IPS-11a (cell line): Measurements from ENCODE around the gene EPHA4.

ENCODE experiments used
- H3K4me3 ChIP-seq: one replicate; pipeline ENCODE4 v1.5.1; 2013; ENCODE audit warnings: low read depth, low read length, control low read depth

EPHA4 gene

GRCh38 chr2:221572219-221572820 is at the start of gene EPHA4:
EPHA4 (minus strand) TSS chr2:221572304; CDS start chr2:221572248, 56 bp downstream.
- peak within 1 kb of the TSS; percentile 61 for H3K4me3 ChIP-seq

GRCh38 chr2:221618007-221618406 is 45.9 kb upstream of the EPHA4 start:
- H3K4me3 ChIP-seq: no peak overlapping the region

GRCh38 chr2:221616561-221616960 is 44.5 kb upstream of the EPHA4 start:
- no peak overlapping the region for H3K4me3 ChIP-seq

- H3K4me3 ChIP-seq: no peak overlapping the region
Observed at GRCh38 chr2:221614274-221614673, 42.2 kb upstream of the EPHA4 start.

- no peak overlapping the region for H3K4me3 ChIP-seq
Observed at GRCh38 chr2:221612800-221613199, 40.7 kb upstream of the EPHA4 start.

- H3K4me3 ChIP-seq: no peak overlapping the region
Observed at GRCh38 chr2:221612161-221612560, 40.1 kb upstream of the EPHA4 start.

GRCh38 chr2:221610675-221611074 is 38.6 kb upstream of the EPHA4 start:
- no peak overlapping the region for H3K4me3 ChIP-seq

GRCh38 chr2:221610255-221610654 is 38.2 kb upstream of the EPHA4 start:
- no peak overlapping the region for H3K4me3 ChIP-seq

- no peak overlapping the region for H3K4me3 ChIP-seq
Observed at GRCh38 chr2:221608442-221608841, 36.3 kb upstream of the EPHA4 start.

- H3K4me3 ChIP-seq: no peak overlapping the region
Observed at GRCh38 chr2:221606424-221606823, 34.3 kb upstream of the EPHA4 start.

GRCh38 chr2:221605751-221606240 is 33.7 kb upstream of the EPHA4 start:
- H3K4me3 ChIP-seq: no peak overlapping the region

- H3K4me3 ChIP-seq: no peak overlapping the region
Observed at GRCh38 chr2:221602938-221603337, 30.8 kb upstream of the EPHA4 start.

GRCh38 chr2:221601376-221601775 is 29.3 kb upstream of the EPHA4 start:
- no peak overlapping the region for H3K4me3 ChIP-seq

GRCh38 chr2:221600388-221600787 is 28.3 kb upstream of the EPHA4 start:
- no peak overlapping the region for H3K4me3 ChIP-seq

- no peak overlapping the region for H3K4me3 ChIP-seq
Observed at GRCh38 chr2:221596192-221596591, 24.1 kb upstream of the EPHA4 start.

- no peak overlapping the region for H3K4me3 ChIP-seq
Observed at GRCh38 chr2:221590861-221591365, 18.8 kb upstream of the EPHA4 start.

- no peak overlapping the region for H3K4me3 ChIP-seq
Observed at GRCh38 chr2:221589696-221590095, 17.6 kb upstream of the EPHA4 start.

GRCh38 chr2:221588306-221588985 is 16.3 kb upstream of the EPHA4 start:
- H3K4me3 ChIP-seq: no peak overlapping the region

GRCh38 chr2:221581986-221582385 is 9.9 kb upstream of the EPHA4 start:
- H3K4me3 ChIP-seq: no peak overlapping the region

- H3K4me3 ChIP-seq: no peak overlapping the region
Observed at GRCh38 chr2:221574231-221574570, 2.1 kb upstream of the EPHA4 start.

- H3K4me3 ChIP-seq: peak overlapping the region; percentile 61
Observed at GRCh38 chr2:221573430-221574230, 1.5 kb upstream of the EPHA4 start.
